H9 (cell line): ENCODE data around the gene TM4SF5. TPM values are rescaled to one million over a fixed set of nuclear protein-coding genes. Genes with fewer than 3 reads are reported as not detected.

Experiments
- DNase-seq: peaks from one replicate; pipeline ENCODE4 v3.0.0-alpha.2; 2017
- H2AFZ ChIP-seq: one replicate; pipeline ENCODE4 v1.6.1; 2013; ENCODE audit warnings: mild to moderate bottlenecking, low read length, control low read depth, moderate library complexity
- H2AK5ac ChIP-seq: 2 replicates; pipeline ENCODE4 v1.6.1; 2013; ENCODE audit warnings: low read length, control low read depth, mixed read lengths; ENCODE audit not compliant: insufficient read length
- H2BK120ac ChIP-seq: one replicate; pipeline ENCODE4 v1.6.1; 2013; ENCODE audit warnings: low read depth, mild to moderate bottlenecking, low read length, control low read depth, inconsistent platforms; ENCODE audit not compliant: poor library complexity, severe bottlenecking
- H2BK12ac ChIP-seq: 2 replicates; pipeline ENCODE4 v1.6.1; 2013; ENCODE audit warnings: low read length, control low read depth, mixed read lengths, low read depth; ENCODE audit not compliant: insufficient read length
- H2BK15ac ChIP-seq: 2 replicates; pipeline ENCODE4 v1.6.1; 2013; ENCODE audit warnings: low read depth, low read length, control low read depth
- H2BK20ac ChIP-seq: one replicate; pipeline ENCODE4 v1.6.1; 2013; ENCODE audit warnings: low read depth, mild to moderate bottlenecking, low read length, control low read depth, inconsistent platforms; ENCODE audit not compliant: poor library complexity, severe bottlenecking
- H2BK5ac ChIP-seq: 2 replicates; pipeline ENCODE4 v1.6.1; 2013; ENCODE audit warnings: low read length, control low read depth, mixed read lengths; ENCODE audit not compliant: insufficient read length
- H3K14ac ChIP-seq: 2 replicates; pipeline ENCODE4 v1.6.1; 2013; ENCODE audit warnings: low read length, control low read depth; ENCODE audit not compliant: insufficient read depth
- H3K18ac ChIP-seq: 2 replicates; pipeline ENCODE4 v1.6.1; 2013; ENCODE audit warnings: low read depth, mild to moderate bottlenecking, mixed read lengths, low read length, control low read depth; ENCODE audit not compliant: insufficient read length
- H3K23ac ChIP-seq: 2 replicates; pipeline ENCODE4 v1.6.1; 2013; ENCODE audit warnings: low read length, control low read depth, mixed read lengths, low read depth; ENCODE audit not compliant: insufficient read length
- H3K23me2 ChIP-seq: 2 replicates; pipeline ENCODE4 v1.6.1; 2013; ENCODE audit warnings: low read depth, mild to moderate bottlenecking, mixed read lengths, low read length, control low read depth; ENCODE audit not compliant: insufficient read length, poor library complexity, severe bottlenecking
- H3K27ac ChIP-seq: 2 replicates; pipeline ENCODE4 v1.5.1; 2013; ENCODE audit warnings: low read length, control low read depth, mixed read lengths, low read depth; ENCODE audit not compliant: insufficient read length
- H3K27me3 ChIP-seq: 2 replicates; pipeline ENCODE4 v1.6.1; 2013; ENCODE audit warnings: low read length, control low read depth, inconsistent platforms; ENCODE audit not compliant: insufficient read depth
- H3K4ac ChIP-seq: 2 replicates; pipeline ENCODE4 v1.6.1; 2013; ENCODE audit warnings: low read depth, mild to moderate bottlenecking, control low read depth, inconsistent platforms, low read length, moderate library complexity
- H3K4me1 ChIP-seq: 2 replicates; pipeline ENCODE4 v1.6.1; 2013; ENCODE audit warnings: low read length, control low read depth, inconsistent platforms; ENCODE audit not compliant: insufficient read depth
- H3K4me2 ChIP-seq: 2 replicates; pipeline ENCODE4 v1.6.1; 2013; ENCODE audit warnings: low read length, control low read depth, mixed read lengths; ENCODE audit not compliant: insufficient read length, insufficient read depth
- H3K56ac ChIP-seq: 2 replicates; pipeline ENCODE4 v1.6.1; 2013; ENCODE audit warnings: low read depth, mild to moderate bottlenecking, mixed read lengths, low read length, control low read depth; ENCODE audit not compliant: insufficient read length
- H3K79me1 ChIP-seq: 2 replicates; pipeline ENCODE4 v1.6.1; 2013; ENCODE audit warnings: low read depth, mild to moderate bottlenecking, moderate library complexity, low read length, control low read depth, inconsistent platforms; ENCODE audit not compliant: insufficient read depth, poor library complexity, severe bottlenecking
- H3K79me2 ChIP-seq: 2 replicates; pipeline ENCODE4 v1.6.1; 2013; ENCODE audit warnings: low read length, control low read depth, inconsistent platforms; ENCODE audit not compliant: insufficient read depth
- H3K9ac ChIP-seq: 2 replicates; pipeline ENCODE4 v1.6.1; 2013; ENCODE audit warnings: low read length, control low read depth, mixed read lengths; ENCODE audit not compliant: insufficient read length; ENCODE audit errors: extremely low read depth
- H3K9me3 ChIP-seq: one replicate; pipeline ENCODE4 v1.6.1; 2013; ENCODE audit warnings: low read depth, low read length, inconsistent platforms; ENCODE audit not compliant: control insufficient read depth
- H3T11ph ChIP-seq: one replicate; pipeline ENCODE4 v1.6.1; 2013; ENCODE audit warnings: mild to moderate bottlenecking, low read length, control low read depth, inconsistent platforms
- H4K20me1 ChIP-seq: one replicate; pipeline ENCODE4 v1.6.1; 2013; ENCODE audit not compliant: control insufficient read depth, insufficient read length, insufficient read depth
- H4K5ac ChIP-seq: 2 replicates; pipeline ENCODE4 v1.6.1; 2013; ENCODE audit warnings: low read depth, mild to moderate bottlenecking, mixed read lengths, low read length, control low read depth; ENCODE audit not compliant: insufficient read length
- H4K8ac ChIP-seq: replicated peaks from 2 replicates; pipeline ENCODE4 v1.6.1; 2013; ENCODE audit warnings: low read length, control low read depth, mixed read lengths, low read depth; ENCODE audit not compliant: insufficient read length
- H4K91ac ChIP-seq: 2 replicates; pipeline ENCODE4 v1.6.1; 2013; ENCODE audit warnings: low read depth, mild to moderate bottlenecking, moderate library complexity, mixed read lengths, low read length, control low read depth; ENCODE audit not compliant: insufficient read length
- H3K27ac Mint-ChIP-seq, 3 experiments: 2 replicates in 2 of 3; 3 replicates in 1 of 3; pipeline ENCODE4 v1.8.0; 2020 to 2021; ENCODE audit warnings: mixed read lengths in 3 of 3, mild to moderate bottlenecking in 1 of 3, moderate library complexity in 1 of 3
- H3K27me3 Mint-ChIP-seq: 2 replicates; pipeline ENCODE4 v1.8.0; 2021; ENCODE audit warnings: low read depth, mild to moderate bottlenecking, moderate library complexity, mixed read lengths
- H3K36me3 Mint-ChIP-seq, 3 experiments: 2 replicates in 2 of 3; 3 replicates in 1 of 3; pipeline ENCODE4 v1.8.0; 2020 to 2021; ENCODE audit warnings: low read depth in 3 of 3, mixed read lengths in 3 of 3; ENCODE audit not compliant: insufficient read depth in 1 of 3
- H3K4me1 Mint-ChIP-seq, 2 experiments: 2 replicates each; pipeline ENCODE4 v1.8.0; 2020; ENCODE audit warnings: mixed read lengths in 2 of 2
- H3K4me3 Mint-ChIP-seq, 2 experiments: 2 replicates in 1 of 2; 3 replicates in 1 of 2; pipeline ENCODE4 v1.8.0; 2020 to 2021; ENCODE audit warnings: mild to moderate bottlenecking in 2 of 2, mixed read lengths in 2 of 2, moderate library complexity in 1 of 2
- H3K9me3 Mint-ChIP-seq, 2 experiments: 2 replicates in 1 of 2; 3 replicates in 1 of 2; pipeline ENCODE4 v1.8.0; 2020; ENCODE audit warnings: mild to moderate bottlenecking in 2 of 2, mixed read lengths in 2 of 2, moderate library complexity in 1 of 2
- WGBS: extraction: QIAGEN DNeasy Blood & Tissue Kit; methylation state at CpG from one replicate; pipeline ENCODE4 v1.1.7; 2013; ENCODE audit warnings: missing lambda C conversion rate, low lambda C conversion rate, mixed read lengths; ENCODE audit not compliant: insufficient read length; ENCODE audit errors: extremely low coverage; 5-methylcytosine and 5-hydroxymethylcytosine counted together
- total RNA-seq: library from RNA; stranded (reverse); gene quantifications from 2 replicates; pipeline ENCODE4 v1.2.1, GENCODE V29; 2021
- TF ChIP-seq, protein P1 (sequence below): fragments of 200-600 bp; sonication (generic); conservative IDR thresholded peaks from 3 replicates; pipeline ENCODE4 v1.8.0; 2021; ENCODE audit warnings: antibody characterized with exemption, mild to moderate bottlenecking

TM4SF5 gene
- total RNA-seq, 1 experiment from 2014 or later: not detected

DNA sequence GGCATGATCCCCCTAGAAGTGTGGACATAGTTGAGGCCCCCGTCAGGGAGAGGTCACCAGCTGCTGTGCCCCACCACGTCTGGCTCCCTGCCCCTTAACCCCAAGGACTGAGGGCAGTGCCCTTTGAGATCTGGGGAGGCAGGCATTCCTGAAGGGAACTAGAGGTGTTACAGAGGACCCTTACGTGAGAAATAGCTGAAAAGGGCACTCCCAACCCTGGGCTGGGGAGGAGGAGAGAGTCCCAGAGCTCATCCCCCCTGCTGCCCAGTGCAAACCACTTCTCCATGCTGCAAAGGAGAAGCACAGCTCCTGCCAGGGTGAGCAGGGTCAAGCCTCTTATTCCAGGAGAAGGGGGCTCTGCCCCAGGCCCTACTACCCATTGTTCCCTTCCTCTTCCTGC lies 51.1 kb downstream of the TM4SF5 start:
- Histone ChIP-seq H3K4ac (no peak overlapping the region), H3K4me1 (no peaks in the 10 kb centered on the region)
- no CpG with 5 or more reads among the region's 3 CpGs for WGBS

More for the DNA sequence above, 51.1 kb downstream of the TM4SF5 start:
- Histone ChIP-seq H4K5ac (no peak overlapping the region), H3K79me1 (no peaks in the 10 kb centered on the region), H4K20me1 (no peaks in the 10 kb centered on the region), H4K8ac (no peak overlapping the region), H3K4me2 (no peak overlapping the region), H2BK15ac (no peak overlapping the region), H3T11ph (no peak overlapping the region), H2BK120ac (no peak overlapping the region), H2BK20ac (no peak overlapping the region), H3K23ac (no peak overlapping the region), H3K18ac (no peak overlapping the region), H3K9ac (no peak overlapping the region), H3K9me3 (no peaks in the 10 kb centered on the region), H2BK5ac (no peak overlapping the region), H4K91ac (no peak overlapping the region), H2BK12ac (no peak overlapping the region), H3K79me2 (no peaks in the 10 kb centered on the region), H2AFZ (no peak overlapping the region), H2AK5ac (no peak overlapping the region), H3K56ac (no peak overlapping the region), H3K27ac (no peak overlapping the region), H3K23me2 (no peaks in the 10 kb centered on the region), H3K14ac (no peak overlapping the region), H3K27me3 (no peaks in the 10 kb centered on the region)
- Mint-ChIP-seq H3K36me3 (peaks cover 8 to 26% (median 25%) of the 10 kb centered on the region in 3 experiments), H3K9me3 (no peaks in the 10 kb centered on the region), H3K27me3 (no peaks in the 10 kb centered on the region), H3K27ac (peak overlapping the region; percentile 57 to 74 (median 68); a peak in 2 of 7 replicates), H3K4me3 (no peak overlapping the region), H3K4me1 (0 out of 4 replicates have a peak, but pooled peaks cover 0 to 3% of the 10 kb centered on the region in 2 experiments)
- TF ChIP-seq, protein P1, sequence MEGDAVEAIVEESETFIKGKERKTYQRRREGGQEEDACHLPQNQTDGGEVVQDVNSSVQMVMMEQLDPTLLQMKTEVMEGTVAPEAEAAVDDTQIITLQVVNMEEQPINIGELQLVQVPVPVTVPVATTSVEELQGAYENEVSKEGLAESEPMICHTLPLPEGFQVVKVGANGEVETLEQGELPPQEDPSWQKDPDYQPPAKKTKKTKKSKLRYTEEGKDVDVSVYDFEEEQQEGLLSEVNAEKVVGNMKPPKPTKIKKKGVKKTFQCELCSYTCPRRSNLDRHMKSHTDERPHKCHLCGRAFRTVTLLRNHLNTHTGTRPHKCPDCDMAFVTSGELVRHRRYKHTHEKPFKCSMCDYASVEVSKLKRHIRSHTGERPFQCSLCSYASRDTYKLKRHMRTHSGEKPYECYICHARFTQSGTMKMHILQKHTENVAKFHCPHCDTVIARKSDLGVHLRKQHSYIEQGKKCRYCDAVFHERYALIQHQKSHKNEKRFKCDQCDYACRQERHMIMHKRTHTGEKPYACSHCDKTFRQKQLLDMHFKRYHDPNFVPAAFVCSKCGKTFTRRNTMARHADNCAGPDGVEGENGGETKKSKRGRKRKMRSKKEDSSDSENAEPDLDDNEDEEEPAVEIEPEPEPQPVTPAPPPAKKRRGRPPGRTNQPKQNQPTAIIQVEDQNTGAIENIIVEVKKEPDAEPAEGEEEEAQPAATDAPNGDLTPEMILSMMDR: no peak
- no peak for DNase-seq
